HepG2 (cell line): ENCODE measurements around the gene SLC38A3. TPM values are rescaled to one million over a fixed set of nuclear protein-coding genes. Genes with fewer than 3 reads are reported as not detected.

Experiments
- BORCS8-MEF2B ChIP-seq: sonication (generic); formaldehyde crosslinking; IDR thresholded peaks from 2 replicates; pipeline ENCODE4 v1.8.0; 2022; ENCODE audit warnings: mild to moderate bottlenecking, missing genetic modification reagents
- HES4 ChIP-seq: sonication (generic); formaldehyde crosslinking; IDR thresholded peaks from 2 replicates; pipeline ENCODE4 v1.9.0; 2021; ENCODE audit warnings: mild to moderate bottlenecking, missing genetic modification reagents, borderline replicate concordance
- IRF2 ChIP-seq: IDR thresholded peaks from 2 replicates; pipeline ENCODE4 v1.6.1; 2018; ENCODE audit warnings: missing genetic modification reagents, missing compliant biosample characterization
- KDM2A ChIP-seq: sonication (generic); formaldehyde crosslinking; IDR thresholded peaks from 2 replicates; pipeline ENCODE4 v1.4.0; 2020; ENCODE audit warnings: low read depth, missing genetic modification reagents, borderline replicate concordance
- NFYB ChIP-seq: sonication (generic); formaldehyde crosslinking; IDR thresholded peaks from 2 replicates; pipeline ENCODE4 v1.4.0; 2020; ENCODE audit warnings: missing genetic modification reagents
- RBM22 ChIP-seq: fragments of 200-400 bp; formaldehyde crosslinking; optimal IDR thresholded peaks from 2 replicates; pipeline ENCODE3; 2017; ENCODE audit warnings: mild to moderate bottlenecking, low read length, moderate library complexity
- RELA ChIP-seq: sonication (generic); formaldehyde crosslinking; IDR thresholded peaks from 2 replicates; pipeline ENCODE4 v1.4.0; 2020; ENCODE audit warnings: missing genetic modification reagents
- SPEN ChIP-seq: sonication (generic); formaldehyde crosslinking; IDR thresholded peaks from 2 replicates; pipeline ENCODE4 v1.5.1; 2020; ENCODE audit warnings: low read depth, mild to moderate bottlenecking, missing genetic modification reagents
- TBX3 ChIP-seq: fragments of 450-650 bp; IDR thresholded peaks from 2 replicates; pipeline ENCODE4 v1.6.1; 2017; ENCODE audit warnings: antibody characterized with exemption, mild to moderate bottlenecking, inconsistent platforms, borderline replicate concordance
- TEAD2 ChIP-seq: sonication (generic); formaldehyde crosslinking; IDR thresholded peaks from 2 replicates; pipeline ENCODE4 v1.9.0; 2021; ENCODE audit warnings: missing genetic modification reagents
- THAP11 ChIP-seq: IDR thresholded peaks from 2 replicates; pipeline ENCODE4 v1.6.1; 2016; ENCODE audit warnings: missing biosample characterization, missing genetic modification reagents
- XRCC5 ChIP-seq: fragments of 200-400 bp; formaldehyde crosslinking; optimal IDR thresholded peaks from 2 replicates; pipeline ENCODE3; 2017; ENCODE audit warnings: mild to moderate bottlenecking, low read length
- ZFP90 ChIP-seq: sonication (generic); formaldehyde crosslinking; IDR thresholded peaks from 2 replicates; pipeline ENCODE4 v1.8.0; 2022; ENCODE audit warnings: missing genetic modification reagents, mild to moderate bottlenecking, inconsistent platforms, borderline replicate concordance
- ZNF367 ChIP-seq: sonication (generic); formaldehyde crosslinking; IDR thresholded peaks from 2 replicates; pipeline ENCODE4 v1.4.0; 2020; ENCODE audit warnings: missing genetic modification reagents, borderline replicate concordance
- ZNF430 ChIP-seq: sonication (generic); formaldehyde crosslinking; IDR thresholded peaks from 2 replicates; pipeline ENCODE4 v1.9.0; 2021; ENCODE audit warnings: mild to moderate bottlenecking, missing genetic modification reagents
- polyA plus RNA-seq, 8 experiments: library from polyadenylated mRNA; depleted of rRNA in 3 of 8; stranded (reverse) in 7 of 8; unstranded in 1 of 8; fragments of >200 nt; fragmentation: Illumina TruSeq in 4 of 8; extraction: Trizol in 4 of 8; gene quantifications; 2 replicates each; pipeline versions ENCODE4 v1.2.1 to v1.2.3, GENCODE V29; 2011 to 2016; ENCODE audit warnings: low read depth in 4 of 8, missing spikeins in 1 of 8, mixed read lengths in 1 of 8; ENCODE audit not compliant: insufficient read depth in 1 of 8
- total RNA-seq, 5 experiments: library from RNA; depleted of rRNA; stranded (reverse); fragments of >200 nt; fragmentation: Illumina TruSeq; extraction: Trizol; gene quantifications; 2 replicates each; pipeline ENCODE4 v1.2.3, GENCODE V29; 2016; ENCODE audit warnings: low read depth in 1 of 5
- TF ChIP-seq, protein P1 (sequence below): sonication (generic); formaldehyde crosslinking; IDR thresholded peaks from 2 replicates; pipeline ENCODE4 v1.4.0; 2020; ENCODE audit warnings: missing genetic modification reagents
- TF ChIP-seq, protein P2 (sequence below): sonication (generic); formaldehyde crosslinking; IDR thresholded peaks from 2 replicates; pipeline ENCODE4 v1.8.1; 2023; ENCODE audit warnings: missing genetic modification reagents, mild to moderate bottlenecking, borderline replicate concordance
- TF ChIP-seq, protein P3 (sequence below): sonication (generic); formaldehyde crosslinking; IDR thresholded peaks from 2 replicates; pipeline ENCODE4 v1.5.1; 2020; ENCODE audit warnings: mild to moderate bottlenecking, missing genetic modification reagents, moderate library complexity
- TF ChIP-seq, protein P4 (sequence below): sonication (generic); formaldehyde crosslinking; IDR thresholded peaks from 2 replicates; pipeline ENCODE4 v1.8.0; 2022; ENCODE audit warnings: mild to moderate bottlenecking, missing genetic modification reagents; ENCODE audit not compliant: insufficient replicate concordance
- TF ChIP-seq, protein P5 (sequence below): sonication (generic); formaldehyde crosslinking; IDR thresholded peaks from 2 replicates; pipeline ENCODE4 v1.5.0; 2020; ENCODE audit warnings: missing genetic modification reagents

The SLC38A3 gene
- total and polyA plus RNA-seq, 2 of the 13 experiments (the other 11 are each of a cell fraction or from before 2014, with no cell fraction given), result 29.8 to 164 TPM

DNA sequence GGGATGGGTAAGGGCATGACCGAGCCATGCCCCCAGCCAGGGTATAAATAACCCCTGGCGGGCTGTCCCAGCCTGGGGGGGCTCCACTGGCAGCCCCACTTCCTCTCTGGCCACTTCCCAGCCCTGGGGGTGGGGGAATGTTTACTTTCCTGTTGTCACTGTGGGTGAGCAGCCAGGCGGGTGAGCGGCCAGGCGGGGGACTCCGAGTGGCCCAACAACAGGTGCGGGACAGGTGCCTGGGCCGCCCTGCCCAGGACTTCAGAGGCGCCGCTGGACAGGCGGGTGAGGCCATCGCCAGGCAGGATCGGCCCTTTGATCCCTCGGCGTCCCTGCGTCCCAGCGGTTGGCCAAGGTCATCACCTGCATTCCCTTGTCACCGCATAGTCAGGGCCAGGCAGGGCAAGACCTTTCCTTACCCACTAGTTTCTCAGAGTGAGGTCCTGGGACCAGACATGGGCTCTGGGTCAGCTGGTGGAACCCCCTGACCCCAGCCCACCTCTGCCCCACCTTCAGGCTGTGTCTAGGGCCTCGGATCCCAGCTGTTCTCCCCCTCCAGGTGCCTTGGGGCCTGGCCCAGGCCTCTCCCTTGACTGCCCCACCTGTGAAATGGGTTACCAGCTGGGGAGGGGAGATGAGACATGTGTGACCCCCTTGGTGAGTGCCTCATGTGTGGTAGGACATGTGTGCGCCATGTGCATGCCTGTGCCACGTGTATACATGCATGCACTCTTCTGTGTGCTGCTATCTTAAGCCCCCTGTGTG lies 33.4 kb upstream of the SLC38A3 start (continued):
- TF ChIP-seq SPEN (CRISPR knock-in tag) (peak; percentile 96), HES4 (CRISPR knock-in tag) (no peak), ZFP90 (CRISPR knock-in tag) (peak; percentile 70; the same call in 1 of the 2 replicates), IRF2 (CRISPR knock-in tag) (peak; percentile 97), KDM2A (peak; percentile 94), ZNF367 (CRISPR knock-in tag) (no peak), XRCC5 (peak; percentile 31), BORCS8-MEF2B (CRISPR knock-in tag) (peak; percentile 95), ZNF430 (CRISPR knock-in tag) (peak; percentile 91; the same call in 1 of the 2 replicates), TBX3 (peak; percentile 96), THAP11 (peak; percentile 85), NFYB (peak; percentile 47; the same call in 1 of the 2 replicates), TEAD2 (CRISPR knock-in tag) (no peak), RELA (CRISPR knock-in tag) (peak; percentile 97), RBM22 (peak; percentile 58)
- TF ChIP-seq, protein P1, sequence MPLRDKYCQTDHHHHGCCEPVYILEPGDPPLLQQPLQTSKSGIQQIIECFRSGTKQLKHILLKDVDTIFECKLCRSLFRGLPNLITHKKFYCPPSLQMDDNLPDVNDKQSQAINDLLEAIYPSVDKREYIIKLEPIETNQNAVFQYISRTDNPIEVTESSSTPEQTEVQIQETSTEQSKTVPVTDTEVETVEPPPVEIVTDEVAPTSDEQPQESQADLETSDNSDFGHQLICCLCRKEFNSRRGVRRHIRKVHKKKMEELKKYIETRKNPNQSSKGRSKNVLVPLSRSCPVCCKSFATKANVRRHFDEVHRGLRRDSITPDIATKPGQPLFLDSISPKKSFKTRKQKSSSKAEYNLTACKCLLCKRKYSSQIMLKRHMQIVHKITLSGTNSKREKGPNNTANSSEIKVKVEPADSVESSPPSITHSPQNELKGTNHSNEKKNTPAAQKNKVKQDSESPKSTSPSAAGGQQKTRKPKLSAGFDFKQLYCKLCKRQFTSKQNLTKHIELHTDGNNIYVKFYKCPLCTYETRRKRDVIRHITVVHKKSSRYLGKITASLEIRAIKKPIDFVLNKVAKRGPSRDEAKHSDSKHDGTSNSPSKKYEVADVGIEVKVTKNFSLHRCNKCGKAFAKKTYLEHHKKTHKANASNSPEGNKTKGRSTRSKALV, result no peak
- TF ChIP-seq, protein P2, sequence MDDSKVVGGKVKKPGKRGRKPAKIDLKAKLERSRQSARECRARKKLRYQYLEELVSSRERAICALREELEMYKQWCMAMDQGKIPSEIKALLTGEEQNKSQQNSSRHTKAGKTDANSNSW, result 0 out of 2 replicates have a peak, but pooled peaks have one; percentile 29
- TF ChIP-seq, protein P3, sequence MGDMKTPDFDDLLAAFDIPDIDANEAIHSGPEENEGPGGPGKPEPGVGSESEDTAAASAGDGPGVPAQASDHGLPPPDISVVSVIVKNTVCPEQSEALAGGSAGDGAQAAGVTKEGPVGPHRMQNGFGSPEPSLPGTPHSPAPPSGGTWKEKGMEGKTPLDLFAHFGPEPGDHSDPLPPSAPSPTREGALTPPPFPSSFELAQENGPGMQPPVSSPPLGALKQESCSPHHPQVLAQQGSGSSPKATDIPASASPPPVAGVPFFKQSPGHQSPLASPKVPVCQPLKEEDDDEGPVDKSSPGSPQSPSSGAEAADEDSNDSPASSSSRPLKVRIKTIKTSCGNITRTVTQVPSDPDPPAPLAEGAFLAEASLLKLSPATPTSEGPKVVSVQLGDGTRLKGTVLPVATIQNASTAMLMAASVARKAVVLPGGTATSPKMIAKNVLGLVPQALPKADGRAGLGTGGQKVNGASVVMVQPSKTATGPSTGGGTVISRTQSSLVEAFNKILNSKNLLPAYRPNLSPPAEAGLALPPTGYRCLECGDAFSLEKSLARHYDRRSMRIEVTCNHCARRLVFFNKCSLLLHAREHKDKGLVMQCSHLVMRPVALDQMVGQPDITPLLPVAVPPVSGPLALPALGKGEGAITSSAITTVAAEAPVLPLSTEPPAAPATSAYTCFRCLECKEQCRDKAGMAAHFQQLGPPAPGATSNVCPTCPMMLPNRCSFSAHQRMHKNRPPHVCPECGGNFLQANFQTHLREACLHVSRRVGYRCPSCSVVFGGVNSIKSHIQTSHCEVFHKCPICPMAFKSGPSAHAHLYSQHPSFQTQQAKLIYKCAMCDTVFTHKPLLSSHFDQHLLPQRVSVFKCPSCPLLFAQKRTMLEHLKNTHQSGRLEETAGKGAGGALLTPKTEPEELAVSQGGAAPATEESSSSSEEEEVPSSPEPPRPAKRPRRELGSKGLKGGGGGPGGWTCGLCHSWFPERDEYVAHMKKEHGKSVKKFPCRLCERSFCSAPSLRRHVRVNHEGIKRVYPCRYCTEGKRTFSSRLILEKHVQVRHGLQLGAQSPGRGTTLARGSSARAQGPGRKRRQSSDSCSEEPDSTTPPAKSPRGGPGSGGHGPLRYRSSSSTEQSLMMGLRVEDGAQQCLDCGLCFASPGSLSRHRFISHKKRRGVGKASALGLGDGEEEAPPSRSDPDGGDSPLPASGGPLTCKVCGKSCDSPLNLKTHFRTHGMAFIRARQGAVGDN (CRISPR knock-in tag), result peak; percentile 96
- TF ChIP-seq, protein P4, sequence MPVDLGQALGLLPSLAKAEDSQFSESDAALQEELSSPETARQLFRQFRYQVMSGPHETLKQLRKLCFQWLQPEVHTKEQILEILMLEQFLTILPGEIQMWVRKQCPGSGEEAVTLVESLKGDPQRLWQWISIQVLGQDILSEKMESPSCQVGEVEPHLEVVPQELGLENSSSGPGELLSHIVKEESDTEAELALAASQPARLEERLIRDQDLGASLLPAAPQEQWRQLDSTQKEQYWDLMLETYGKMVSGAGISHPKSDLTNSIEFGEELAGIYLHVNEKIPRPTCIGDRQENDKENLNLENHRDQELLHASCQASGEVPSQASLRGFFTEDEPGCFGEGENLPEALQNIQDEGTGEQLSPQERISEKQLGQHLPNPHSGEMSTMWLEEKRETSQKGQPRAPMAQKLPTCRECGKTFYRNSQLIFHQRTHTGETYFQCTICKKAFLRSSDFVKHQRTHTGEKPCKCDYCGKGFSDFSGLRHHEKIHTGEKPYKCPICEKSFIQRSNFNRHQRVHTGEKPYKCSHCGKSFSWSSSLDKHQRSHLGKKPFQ (CRISPR knock-in tag), result peak; percentile 46
- TF ChIP-seq, protein P5, sequence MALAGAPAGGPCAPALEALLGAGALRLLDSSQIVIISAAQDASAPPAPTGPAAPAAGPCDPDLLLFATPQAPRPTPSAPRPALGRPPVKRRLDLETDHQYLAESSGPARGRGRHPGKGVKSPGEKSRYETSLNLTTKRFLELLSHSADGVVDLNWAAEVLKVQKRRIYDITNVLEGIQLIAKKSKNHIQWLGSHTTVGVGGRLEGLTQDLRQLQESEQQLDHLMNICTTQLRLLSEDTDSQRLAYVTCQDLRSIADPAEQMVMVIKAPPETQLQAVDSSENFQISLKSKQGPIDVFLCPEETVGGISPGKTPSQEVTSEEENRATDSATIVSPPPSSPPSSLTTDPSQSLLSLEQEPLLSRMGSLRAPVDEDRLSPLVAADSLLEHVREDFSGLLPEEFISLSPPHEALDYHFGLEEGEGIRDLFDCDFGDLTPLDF, result no peak
